ENCODE measurements around the gene KISS1R. TPM values are rescaled to one million over a fixed set of nuclear protein-coding genes. Genes with fewer than 3 reads are reported as not detected.
A peak's percentile ranks its signal among the peaks of the same experiment; 100 is the strongest.

The KISS1R gene
- total and polyA plus RNA-seq, 7 experiments from 2014 or later, result 0.72 to 3.0 (median 1.2) TPM

GRCh38 chr19:870963-871401 lies 46.2 kb upstream of the KISS1R start:
- intact Hi-C loops (cut with micrococcal nuclease), result no loop called here
- peaks cover 3 to 15% (median 7%) of the 10 kb centered on the region in 5 donors for H3K36me3 Mint-ChIP-seq
- H3K9me3 ChIP-seq (ENCODE audit: control insufficient read depth in 2 of 3, low read length in 3 of 3), result no peaks in the 10 kb centered on the region
- peak overlapping the region in 4 of 9 donors; percentile 71 to 92 (median 89) for H3K27ac Mint-ChIP-seq
- H3K27me3 Mint-ChIP-seq, result peaks cover 0 to 2% (median 0%) of the 10 kb centered on the region in 5 donors
- ChIA-PET POLR2A (interaction anchor here (1.3 to 1.8 kb wide), 2 partner anchors 8 to 44 kb away, joined by 4 to 5 read pairs; no protein-coding TSS in a partner anchor), CTCF (interaction anchor here (1.4 kb wide), 1 partner anchor 50 kb away, joined by 4 read pairs; no protein-coding TSS in a partner anchor)
- H3K4me1 ChIP-seq (ENCODE audit: control insufficient read depth in 2 of 2, insufficient read depth in 2 of 2, low read length in 2 of 2), result peaks cover 8 to 14% of the 10 kb centered on the region in 2 donors
- H3K4me3 ChIP-seq (ENCODE audit: low read length), result no peak overlapping the region
- H3K9me3 Mint-ChIP-seq, result peaks cover 0 to 8% (median 0%) of the 10 kb centered on the region in 11 donors
- ATAC-seq (no peak), DNase-seq (no peak)
- H3K36me3 ChIP-seq (ENCODE audit: control insufficient read depth in 2 of 3, insufficient read depth in 3 of 3, low read length in 3 of 3), result peaks cover 0 to 52% (median 0%) of the 10 kb centered on the region in 3 experiments
- no peaks in the 10 kb centered on the region for H3K27me3 ChIP-seq (ENCODE audit: control insufficient read depth in 2 of 2, insufficient read depth in 2 of 2, low read length in 2 of 2)
- H3K4me3 Mint-ChIP-seq, result peak overlapping the region in 2 of 10 donors; percentile 63 to 86
- H3K27ac ChIP-seq (ENCODE audit: low read depth, low read length), result no peak overlapping the region
- peaks cover 0 to 29% (median 13%) of the 10 kb centered on the region in 7 donors for H3K4me1 Mint-ChIP-seq

DNA sequence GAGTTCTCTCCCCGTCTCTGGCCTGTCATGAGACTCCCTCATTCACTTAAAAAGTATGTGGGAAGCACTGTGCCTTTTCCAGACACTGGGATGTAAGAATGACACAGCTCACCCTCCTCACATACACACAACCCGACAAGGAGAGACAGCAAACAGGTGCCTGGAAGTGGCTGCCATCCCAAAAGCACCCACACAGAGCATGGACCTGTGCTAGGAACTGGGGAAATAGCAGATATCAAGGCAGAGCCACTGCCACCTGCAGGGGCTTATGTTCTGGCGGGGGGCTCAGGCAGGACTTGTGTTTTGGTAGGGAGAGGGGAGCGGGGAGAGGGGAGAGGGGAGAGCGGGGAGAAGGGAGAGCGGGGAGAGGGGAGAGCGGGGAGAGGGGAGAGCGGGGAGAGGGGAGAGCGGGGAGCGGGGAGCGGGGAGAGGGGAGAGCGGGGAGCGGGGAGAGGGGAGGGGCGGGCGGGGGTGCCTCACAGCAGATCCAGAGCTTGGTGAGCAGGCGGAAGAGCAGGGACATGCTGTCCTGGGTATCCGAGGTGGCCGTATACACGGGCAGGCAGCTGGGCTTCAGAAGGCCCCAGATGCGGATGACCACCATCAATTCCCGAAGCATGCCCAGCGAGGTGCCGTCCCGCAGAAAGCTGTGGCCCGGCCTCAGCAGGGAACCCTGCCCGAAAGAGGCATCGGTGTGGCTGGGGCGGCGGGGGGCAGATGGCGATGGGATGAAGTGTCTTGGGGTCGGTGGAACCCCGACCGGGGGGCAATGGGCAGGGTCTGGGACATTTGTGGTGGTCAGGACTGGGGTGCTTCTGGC lies 45.5 kb upstream of the KISS1R start:
- no peak for ATAC-seq
- peaks cover 3 to 15% (median 7%) of the 10 kb centered on the region in 5 donors for H3K36me3 Mint-ChIP-seq
- H3K9me3 Mint-ChIP-seq, result peaks cover 0 to 8% (median 0%) of the 10 kb centered on the region in 11 donors
- H3K27me3 ChIP-seq (ENCODE audit: control insufficient read depth in 2 of 2, insufficient read depth in 2 of 2, low read length in 2 of 2), result no peaks in the 10 kb centered on the region
- CTCF ChIA-PET, result interaction anchor here (1.4 kb wide), 1 partner anchor 50 kb away, joined by 4 read pairs; no protein-coding TSS in a partner anchor
- H3K36me3 ChIP-seq (ENCODE audit: control insufficient read depth in 2 of 3, insufficient read depth in 3 of 3, low read length in 3 of 3), result peaks cover 0 to 58% (median 0%) of the 10 kb centered on the region in 3 experiments
- H3K27ac Mint-ChIP-seq, result peak overlapping the region; percentile 72 to 95 (median 92)
- intact Hi-C loops (cut with micrococcal nuclease), result loop anchor here (1.0 to 2.0 kb wide), 6 partner anchors 9 to 191 kb away; partner anchors contain the start of genes MED16 (in 1 of the 2), PTBP1 (in 1 of the 2), R3HDM4 (in 1 of the 2) and RNU6-9 (in 1 of the 2)
- H3K4me1 ChIP-seq (ENCODE audit: control insufficient read depth in 2 of 2, insufficient read depth in 2 of 2, low read length in 2 of 2), result peaks cover 8 to 14% of the 10 kb centered on the region in 2 donors
- peaks cover 0 to 2% (median 0%) of the 10 kb centered on the region in 5 donors for H3K27me3 Mint-ChIP-seq
- H3K4me3 ChIP-seq (ENCODE audit: low read length), result peak overlapping the region; percentile 37
- peak overlapping the region; percentile 42 to 86 (median 80) for H3K4me3 Mint-ChIP-seq
- H3K4me1 Mint-ChIP-seq, result peaks cover 0 to 29% (median 13%) of the 10 kb centered on the region in 7 donors
- POLR2A ChIA-PET, result interaction anchor here (0.8 to 1.8 kb wide), 6 partner anchors 8 to 49 kb away, joined by 3 to 10 read pairs (median 4); partner anchors contain the start of genes MED16 and RNU6-9
- H3K9me3 ChIP-seq (ENCODE audit: control insufficient read depth in 2 of 3, low read length in 3 of 3), result no peaks in the 10 kb centered on the region
- DNase-seq, result peak in 1 of 9 donors; percentile 31
- H3K27ac ChIP-seq (ENCODE audit: low read depth, low read length), result peak overlapping the region; percentile 54

- ATAC-seq (peak; percentile 86), DNase-seq (peak; percentile 63 to 91 (median 80))
- Histone ChIP-seq H3K36me3 (ENCODE audit: control insufficient read depth in 2 of 3, insufficient read depth in 3 of 3, low read length in 3 of 3) (peaks cover 0 to 55% (median 0%) of the 10 kb centered on the region in 3 experiments), H3K4me3 (ENCODE audit: low read length) (peak overlapping the region; percentile 37), H3K27me3 (ENCODE audit: control insufficient read depth in 2 of 2, insufficient read depth in 2 of 2, low read length in 2 of 2) (no peaks in the 10 kb centered on the region), H3K4me1 (ENCODE audit: control insufficient read depth in 2 of 2, insufficient read depth in 2 of 2, low read length in 2 of 2) (peaks cover 8 to 14% of the 10 kb centered on the region in 2 donors), H3K9me3 (ENCODE audit: control insufficient read depth in 2 of 3, low read length in 3 of 3) (no peaks in the 10 kb centered on the region), H3K27ac (ENCODE audit: low read depth, low read length) (peak overlapping the region; percentile 54)
- H3K36me3 Mint-ChIP-seq, result peaks cover 3 to 13% (median 5%) of the 10 kb centered on the region in 5 donors
- intact Hi-C loops (cut with micrococcal nuclease), result loop anchor here (1.0 to 2.0 kb wide), 6 partner anchors 10 to 190 kb away; partner anchors contain the start of genes MED16 (in 1 of the 2), PTBP1 (in 1 of the 2), R3HDM4 (in 1 of the 2) and RNU6-9 (in 1 of the 2)
- H3K4me1 Mint-ChIP-seq, result peaks cover 0 to 27% (median 12%) of the 10 kb centered on the region in 7 donors
- peaks cover 0 to 8% (median 0%) of the 10 kb centered on the region in 11 donors for H3K9me3 Mint-ChIP-seq
- peaks cover 0 to 2% (median 0%) of the 10 kb centered on the region in 5 donors for H3K27me3 Mint-ChIP-seq
- POLR2A ChIA-PET, result interaction anchor here (0.8 to 1.8 kb wide), 6 partner anchors 9 to 48 kb away, joined by 3 to 10 read pairs (median 4); no protein-coding TSS in a partner anchor
- peak overlapping the region; percentile 86 to 95 (median 92) for H3K27ac Mint-ChIP-seq
- peak overlapping the region; percentile 72 to 86 (median 82) for H3K4me3 Mint-ChIP-seq
- CTCF ChIA-PET, result interaction anchor here (1.4 kb wide), 1 partner anchor 49 kb away, joined by 4 read pairs; no protein-coding TSS in a partner anchor
Measured at GRCh38 chr19:872266-872951, 44.7 kb upstream of the KISS1R start.

- ATAC-seq (peak; percentile 92), DNase-seq (peak; percentile 43 to 89 (median 78))
- peaks cover 0 to 24% (median 12%) of the 10 kb centered on the region in 7 donors for H3K4me1 Mint-ChIP-seq
- POLR2A ChIA-PET, result interaction anchor here (0.8 to 1.9 kb wide), 5 partner anchors 9 to 41 kb away, joined by 3 to 10 read pairs (median 4); no protein-coding TSS in a partner anchor
- H3K36me3 Mint-ChIP-seq, result peaks cover 0 to 10% (median 3%) of the 10 kb centered on the region in 5 donors
- peak overlapping the region in 7 of 10 donors; percentile 36 to 86 (median 76) for H3K4me3 Mint-ChIP-seq
- H3K4me1 ChIP-seq (ENCODE audit: control insufficient read depth in 2 of 2, insufficient read depth in 2 of 2, low read length in 2 of 2), result peaks cover 8 to 14% of the 10 kb centered on the region in 2 donors
- peak overlapping the region in 8 of 9 donors; percentile 46 to 95 (median 88) for H3K27ac Mint-ChIP-seq
- peaks cover 0 to 2% (median 0%) of the 10 kb centered on the region in 5 donors for H3K27me3 Mint-ChIP-seq
- H3K36me3 ChIP-seq (ENCODE audit: control insufficient read depth in 2 of 3, insufficient read depth in 3 of 3, low read length in 3 of 3), result peaks cover 0 to 49% (median 0%) of the 10 kb centered on the region in 3 experiments
- H3K27ac ChIP-seq (ENCODE audit: low read depth, low read length), result no peak overlapping the region
- peaks cover 0 to 8% (median 0%) of the 10 kb centered on the region in 11 donors for H3K9me3 Mint-ChIP-seq
- no peaks in the 10 kb centered on the region for H3K27me3 ChIP-seq (ENCODE audit: control insufficient read depth in 2 of 2, insufficient read depth in 2 of 2, low read length in 2 of 2)
- CTCF ChIA-PET, result interaction anchor here (1.1 kb wide), 1 partner anchor 10 kb away, joined by 3 read pairs; no protein-coding TSS in a partner anchor
- intact Hi-C loops (cut with micrococcal nuclease), result loop anchor here (1.0 to 2.0 kb wide), 5 partner anchors 11 to 190 kb away; partner anchors contain the start of genes MED16 (in 2 of the 2), RNU6-9 (in 2 of the 2) and PTBP1 (in 1 of the 2)
- H3K9me3 ChIP-seq (ENCODE audit: control insufficient read depth in 2 of 3, low read length in 3 of 3), result no peaks in the 10 kb centered on the region
- no peak overlapping the region for H3K4me3 ChIP-seq (ENCODE audit: low read length)
Measured at GRCh38 chr19:873084-873483, 44.0 kb upstream of the KISS1R start.

DNA sequence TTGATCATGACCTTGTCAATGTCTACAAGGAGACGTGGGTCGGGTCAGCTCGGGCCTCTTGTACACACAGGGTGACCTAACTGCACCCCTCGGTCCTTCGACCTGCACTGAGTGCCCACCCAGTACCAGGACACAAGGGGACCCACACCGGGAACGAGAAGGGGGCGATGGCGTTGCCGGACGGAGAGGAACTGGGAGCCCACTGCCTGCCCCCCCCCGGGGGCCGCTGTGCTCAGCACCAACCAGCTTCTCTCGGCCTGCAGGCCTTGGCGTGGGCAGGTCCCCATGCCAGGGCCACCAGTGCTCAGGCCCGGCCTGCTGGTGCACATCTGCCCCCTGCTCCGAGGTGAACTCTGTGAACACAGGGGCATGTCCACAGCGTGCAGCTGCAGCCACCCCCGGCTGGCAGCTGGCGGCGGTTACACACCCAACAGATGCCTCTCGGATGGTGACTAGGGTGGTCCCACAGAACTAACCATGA lies 43.5 kb upstream of the KISS1R start:
- Histone ChIP-seq H3K27ac (ENCODE audit: low read depth, low read length) (no peak overlapping the region), H3K4me3 (ENCODE audit: low read length) (no peak overlapping the region), H3K27me3 (ENCODE audit: control insufficient read depth in 2 of 2, insufficient read depth in 2 of 2, low read length in 2 of 2) (no peaks in the 10 kb centered on the region), H3K4me1 (ENCODE audit: control insufficient read depth in 2 of 2, insufficient read depth in 2 of 2, low read length in 2 of 2) (peaks cover 8 to 14% of the 10 kb centered on the region in 2 donors), H3K36me3 (ENCODE audit: control insufficient read depth in 2 of 3, insufficient read depth in 3 of 3, low read length in 3 of 3) (peaks cover 0 to 43% (median 0%) of the 10 kb centered on the region in 3 experiments), H3K9me3 (ENCODE audit: control insufficient read depth in 2 of 3, low read length in 3 of 3) (no peaks in the 10 kb centered on the region)
- H3K4me3 Mint-ChIP-seq, result no peak overlapping the region
- intact Hi-C loops (cut with micrococcal nuclease), result loop anchor here (1.0 to 2.0 kb wide), 5 partner anchors 11 to 189 kb away; partner anchors contain the start of genes MED16 (in 2 of the 2), RNU6-9 (in 2 of the 2) and PTBP1 (in 1 of the 2)
- H3K4me1 Mint-ChIP-seq, result peaks cover 0 to 24% (median 10%) of the 10 kb centered on the region in 7 donors
- H3K27me3 Mint-ChIP-seq, result peaks cover 0 to 2% (median 0%) of the 10 kb centered on the region in 5 donors
- H3K9me3 Mint-ChIP-seq, result peaks cover 0 to 8% (median 0%) of the 10 kb centered on the region in 11 donors
- no peak for DNase-seq
- POLR2A ChIA-PET, result interaction anchor here (1.5 to 1.9 kb wide), 2 partner anchors 10 to 19 kb away, joined by 4 to 7 read pairs; partner anchors contain the start of genes MED16 and RNU6-9
- no peak for ATAC-seq
- peaks cover 0 to 9% (median 3%) of the 10 kb centered on the region in 5 donors for H3K36me3 Mint-ChIP-seq
- CTCF ChIA-PET, result interaction anchor here (1.1 kb wide), 1 partner anchor 10 kb away, joined by 3 read pairs; no protein-coding TSS in a partner anchor
- H3K27ac Mint-ChIP-seq, result peak overlapping the region in 2 of 9 donors; percentile 46 to 86
